K562 (cell line): ENCODE results near the gene FH.
A peak's percentile ranks its signal among the peaks of the same experiment; 100 is the strongest.

Experiments
- CBX5 ChIP-seq: IDR thresholded peaks from 2 replicates; pipeline ENCODE4 v1.6.1; 2014; ENCODE audit warnings: low read depth, borderline replicate concordance
- CHCHD3 ChIP-seq: fragments of 250-450 bp; sonication (Bioruptor Pico); IDR thresholded peaks from 2 replicates; pipeline ENCODE4 v2.1.2; 2022; ENCODE audit warnings: mild to moderate bottlenecking
- CHD2 ChIP-seq: IDR thresholded peaks from 2 replicates; pipeline ENCODE4 v1.6.1; 2011; ENCODE audit warnings: low read depth, low read length
- DPF2 ChIP-seq: fragments of 450-650 bp; IDR thresholded peaks from 2 replicates; pipeline ENCODE4 v1.6.1; 2016
- MXI1 ChIP-seq: IDR thresholded peaks from 2 replicates; pipeline ENCODE4 v1.6.1; 2011; ENCODE audit warnings: low read depth, mild to moderate bottlenecking, improper control_type of control experiment, low read length
- NR2C1 ChIP-seq, 2 experiments: fragments of 450-650 bp; IDR thresholded peaks; 2 replicates each; pipeline ENCODE4 v1.6.1; 2017; ENCODE audit warnings: mild to moderate bottlenecking in 2 of 2, antibody characterized with exemption in 1 of 2, inconsistent platforms in 1 of 2, missing compliant biosample characterization in 1 of 2, missing genetic modification characterization in 1 of 2
- TEAD4 ChIP-seq, 2 experiments: sonication (generic) in 1 of 2; formaldehyde crosslinking in 1 of 2; IDR thresholded peaks; 2 replicates each; pipeline versions ENCODE4 v1.6.1 to v1.8.0; 2012 to 2022; ENCODE audit warnings: borderline replicate concordance in 1 of 2, inconsistent platforms in 1 of 2, low read length in 1 of 2, mild to moderate bottlenecking in 1 of 2, missing genetic modification reagents in 1 of 2
- TF ChIP-seq, protein P1 (sequence below): IDR thresholded peaks from 3 replicates; pipeline ENCODE4 v1.6.1; 2011; ENCODE audit warnings: borderline replicate concordance, mild to moderate bottlenecking; ENCODE audit not compliant: insufficient read length, insufficient read depth
- TF ChIP-seq, protein P2 (sequence below): sonication (generic); formaldehyde crosslinking; IDR thresholded peaks from 2 replicates; pipeline ENCODE4 v1.5.0; 2020; ENCODE audit warnings: missing genetic modification reagents
- TF ChIP-seq, protein P3 (sequence below), 3 experiments: IDR thresholded peaks in 2 of 3; conservative IDR thresholded peaks in 1 of 3; 2 replicates each; pipeline ENCODE4 v1.5.1; 2011 to 2012; ENCODE audit warnings: low read length in 3 of 3, mild to moderate bottlenecking in 3 of 3, control low read depth in 2 of 3, improper control_type of control experiment in 1 of 3, inconsistent platforms in 1 of 3, low read depth in 1 of 3, mixed read lengths in 1 of 3, moderate library complexity in 1 of 3; ENCODE audit not compliant: insufficient read depth in 2 of 3
- TF ChIP-seq, protein P4 (sequence below): fragments of 450-650 bp; IDR thresholded peaks from 2 replicates; pipeline ENCODE4 v1.6.1; 2016; ENCODE audit warnings: mild to moderate bottlenecking, moderate library complexity

DNA sequence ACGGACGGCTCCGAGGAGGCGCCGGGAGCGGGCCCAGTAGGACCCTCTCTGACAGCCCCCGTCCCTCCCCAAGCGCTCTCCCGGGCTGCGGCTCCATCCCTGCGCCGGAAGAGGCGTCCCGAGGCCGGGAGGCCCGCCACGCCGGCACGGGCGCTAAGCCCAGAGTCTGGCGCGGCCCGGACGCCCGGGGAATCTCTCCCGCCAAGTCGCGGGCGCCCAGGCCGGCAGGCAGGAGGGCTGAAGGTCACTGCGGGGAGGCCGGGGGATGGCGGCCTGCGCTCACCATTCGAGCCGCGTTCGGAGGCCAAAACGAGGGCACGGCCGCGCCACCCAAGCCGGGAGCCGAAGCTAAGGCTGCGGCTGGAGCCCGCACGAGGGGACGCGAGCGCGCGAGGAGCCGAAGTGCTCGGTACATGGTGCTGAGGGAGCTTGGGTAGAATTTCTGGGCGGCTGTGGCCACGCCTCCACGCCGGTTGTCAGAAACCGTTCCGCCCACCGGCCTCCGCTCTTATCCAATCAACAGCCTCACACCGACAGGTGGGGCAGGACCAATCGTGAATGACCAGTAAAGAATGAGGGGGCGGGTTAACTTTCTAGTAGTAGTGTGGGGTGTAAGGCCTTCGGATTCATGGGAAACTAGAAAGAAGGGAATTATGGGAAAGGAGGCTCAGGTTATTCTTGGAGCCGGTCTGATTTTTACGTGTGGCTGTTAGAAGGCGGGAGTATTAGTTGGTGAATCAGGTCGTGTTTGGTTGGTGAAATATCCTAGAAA, at the start of gene FH:
- TF ChIP-seq CHCHD3 (CRISPR knock-in tag) (no peak), MXI1 (no peak), NR2C1 (IDR thresholded peaks at IDR 0.05) (no peak), NR2C1 (tag; IDR thresholded peaks at IDR 0.05) (no peak), TEAD4 (IDR thresholded peaks at IDR 0.05; ENCODE audit: low read length) (peak; percentile 56; the same call in 1 of the 2 replicates), TEAD4 (CRISPR knock-in tag; IDR thresholded peaks at IDR 0.05; ENCODE audit: borderline replicate concordance) (no peak), CHD2 (peak; percentile 69; the same call in 1 of the 2 replicates), CBX5 (no peak; the same call in 1 of the 2 replicates), DPF2 (0 out of 2 replicates have a peak, but pooled peaks have one; percentile 58)
- TF ChIP-seq, protein P1, sequence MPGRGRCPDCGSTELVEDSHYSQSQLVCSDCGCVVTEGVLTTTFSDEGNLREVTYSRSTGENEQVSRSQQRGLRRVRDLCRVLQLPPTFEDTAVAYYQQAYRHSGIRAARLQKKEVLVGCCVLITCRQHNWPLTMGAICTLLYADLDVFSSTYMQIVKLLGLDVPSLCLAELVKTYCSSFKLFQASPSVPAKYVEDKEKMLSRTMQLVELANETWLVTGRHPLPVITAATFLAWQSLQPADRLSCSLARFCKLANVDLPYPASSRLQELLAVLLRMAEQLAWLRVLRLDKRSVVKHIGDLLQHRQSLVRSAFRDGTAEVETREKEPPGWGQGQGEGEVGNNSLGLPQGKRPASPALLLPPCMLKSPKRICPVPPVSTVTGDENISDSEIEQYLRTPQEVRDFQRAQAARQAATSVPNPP: no peak
- TF ChIP-seq, protein P2, sequence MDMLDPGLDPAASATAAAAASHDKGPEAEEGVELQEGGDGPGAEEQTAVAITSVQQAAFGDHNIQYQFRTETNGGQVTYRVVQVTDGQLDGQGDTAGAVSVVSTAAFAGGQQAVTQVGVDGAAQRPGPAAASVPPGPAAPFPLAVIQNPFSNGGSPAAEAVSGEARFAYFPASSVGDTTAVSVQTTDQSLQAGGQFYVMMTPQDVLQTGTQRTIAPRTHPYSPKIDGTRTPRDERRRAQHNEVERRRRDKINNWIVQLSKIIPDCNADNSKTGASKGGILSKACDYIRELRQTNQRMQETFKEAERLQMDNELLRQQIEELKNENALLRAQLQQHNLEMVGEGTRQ (CRISPR knock-in tag): no peak
- TF ChIP-seq, protein P3, sequence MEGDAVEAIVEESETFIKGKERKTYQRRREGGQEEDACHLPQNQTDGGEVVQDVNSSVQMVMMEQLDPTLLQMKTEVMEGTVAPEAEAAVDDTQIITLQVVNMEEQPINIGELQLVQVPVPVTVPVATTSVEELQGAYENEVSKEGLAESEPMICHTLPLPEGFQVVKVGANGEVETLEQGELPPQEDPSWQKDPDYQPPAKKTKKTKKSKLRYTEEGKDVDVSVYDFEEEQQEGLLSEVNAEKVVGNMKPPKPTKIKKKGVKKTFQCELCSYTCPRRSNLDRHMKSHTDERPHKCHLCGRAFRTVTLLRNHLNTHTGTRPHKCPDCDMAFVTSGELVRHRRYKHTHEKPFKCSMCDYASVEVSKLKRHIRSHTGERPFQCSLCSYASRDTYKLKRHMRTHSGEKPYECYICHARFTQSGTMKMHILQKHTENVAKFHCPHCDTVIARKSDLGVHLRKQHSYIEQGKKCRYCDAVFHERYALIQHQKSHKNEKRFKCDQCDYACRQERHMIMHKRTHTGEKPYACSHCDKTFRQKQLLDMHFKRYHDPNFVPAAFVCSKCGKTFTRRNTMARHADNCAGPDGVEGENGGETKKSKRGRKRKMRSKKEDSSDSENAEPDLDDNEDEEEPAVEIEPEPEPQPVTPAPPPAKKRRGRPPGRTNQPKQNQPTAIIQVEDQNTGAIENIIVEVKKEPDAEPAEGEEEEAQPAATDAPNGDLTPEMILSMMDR (IDR thresholded peaks at IDR 0.05 in 2 of 3, conservative IDR thresholded peaks at IDR 0.05 in 1 of 3; ENCODE audit: insufficient read depth in 2 of 3, low read depth in 1 of 3, low read length in 3 of 3): no peak
- TF ChIP-seq, protein P4, sequence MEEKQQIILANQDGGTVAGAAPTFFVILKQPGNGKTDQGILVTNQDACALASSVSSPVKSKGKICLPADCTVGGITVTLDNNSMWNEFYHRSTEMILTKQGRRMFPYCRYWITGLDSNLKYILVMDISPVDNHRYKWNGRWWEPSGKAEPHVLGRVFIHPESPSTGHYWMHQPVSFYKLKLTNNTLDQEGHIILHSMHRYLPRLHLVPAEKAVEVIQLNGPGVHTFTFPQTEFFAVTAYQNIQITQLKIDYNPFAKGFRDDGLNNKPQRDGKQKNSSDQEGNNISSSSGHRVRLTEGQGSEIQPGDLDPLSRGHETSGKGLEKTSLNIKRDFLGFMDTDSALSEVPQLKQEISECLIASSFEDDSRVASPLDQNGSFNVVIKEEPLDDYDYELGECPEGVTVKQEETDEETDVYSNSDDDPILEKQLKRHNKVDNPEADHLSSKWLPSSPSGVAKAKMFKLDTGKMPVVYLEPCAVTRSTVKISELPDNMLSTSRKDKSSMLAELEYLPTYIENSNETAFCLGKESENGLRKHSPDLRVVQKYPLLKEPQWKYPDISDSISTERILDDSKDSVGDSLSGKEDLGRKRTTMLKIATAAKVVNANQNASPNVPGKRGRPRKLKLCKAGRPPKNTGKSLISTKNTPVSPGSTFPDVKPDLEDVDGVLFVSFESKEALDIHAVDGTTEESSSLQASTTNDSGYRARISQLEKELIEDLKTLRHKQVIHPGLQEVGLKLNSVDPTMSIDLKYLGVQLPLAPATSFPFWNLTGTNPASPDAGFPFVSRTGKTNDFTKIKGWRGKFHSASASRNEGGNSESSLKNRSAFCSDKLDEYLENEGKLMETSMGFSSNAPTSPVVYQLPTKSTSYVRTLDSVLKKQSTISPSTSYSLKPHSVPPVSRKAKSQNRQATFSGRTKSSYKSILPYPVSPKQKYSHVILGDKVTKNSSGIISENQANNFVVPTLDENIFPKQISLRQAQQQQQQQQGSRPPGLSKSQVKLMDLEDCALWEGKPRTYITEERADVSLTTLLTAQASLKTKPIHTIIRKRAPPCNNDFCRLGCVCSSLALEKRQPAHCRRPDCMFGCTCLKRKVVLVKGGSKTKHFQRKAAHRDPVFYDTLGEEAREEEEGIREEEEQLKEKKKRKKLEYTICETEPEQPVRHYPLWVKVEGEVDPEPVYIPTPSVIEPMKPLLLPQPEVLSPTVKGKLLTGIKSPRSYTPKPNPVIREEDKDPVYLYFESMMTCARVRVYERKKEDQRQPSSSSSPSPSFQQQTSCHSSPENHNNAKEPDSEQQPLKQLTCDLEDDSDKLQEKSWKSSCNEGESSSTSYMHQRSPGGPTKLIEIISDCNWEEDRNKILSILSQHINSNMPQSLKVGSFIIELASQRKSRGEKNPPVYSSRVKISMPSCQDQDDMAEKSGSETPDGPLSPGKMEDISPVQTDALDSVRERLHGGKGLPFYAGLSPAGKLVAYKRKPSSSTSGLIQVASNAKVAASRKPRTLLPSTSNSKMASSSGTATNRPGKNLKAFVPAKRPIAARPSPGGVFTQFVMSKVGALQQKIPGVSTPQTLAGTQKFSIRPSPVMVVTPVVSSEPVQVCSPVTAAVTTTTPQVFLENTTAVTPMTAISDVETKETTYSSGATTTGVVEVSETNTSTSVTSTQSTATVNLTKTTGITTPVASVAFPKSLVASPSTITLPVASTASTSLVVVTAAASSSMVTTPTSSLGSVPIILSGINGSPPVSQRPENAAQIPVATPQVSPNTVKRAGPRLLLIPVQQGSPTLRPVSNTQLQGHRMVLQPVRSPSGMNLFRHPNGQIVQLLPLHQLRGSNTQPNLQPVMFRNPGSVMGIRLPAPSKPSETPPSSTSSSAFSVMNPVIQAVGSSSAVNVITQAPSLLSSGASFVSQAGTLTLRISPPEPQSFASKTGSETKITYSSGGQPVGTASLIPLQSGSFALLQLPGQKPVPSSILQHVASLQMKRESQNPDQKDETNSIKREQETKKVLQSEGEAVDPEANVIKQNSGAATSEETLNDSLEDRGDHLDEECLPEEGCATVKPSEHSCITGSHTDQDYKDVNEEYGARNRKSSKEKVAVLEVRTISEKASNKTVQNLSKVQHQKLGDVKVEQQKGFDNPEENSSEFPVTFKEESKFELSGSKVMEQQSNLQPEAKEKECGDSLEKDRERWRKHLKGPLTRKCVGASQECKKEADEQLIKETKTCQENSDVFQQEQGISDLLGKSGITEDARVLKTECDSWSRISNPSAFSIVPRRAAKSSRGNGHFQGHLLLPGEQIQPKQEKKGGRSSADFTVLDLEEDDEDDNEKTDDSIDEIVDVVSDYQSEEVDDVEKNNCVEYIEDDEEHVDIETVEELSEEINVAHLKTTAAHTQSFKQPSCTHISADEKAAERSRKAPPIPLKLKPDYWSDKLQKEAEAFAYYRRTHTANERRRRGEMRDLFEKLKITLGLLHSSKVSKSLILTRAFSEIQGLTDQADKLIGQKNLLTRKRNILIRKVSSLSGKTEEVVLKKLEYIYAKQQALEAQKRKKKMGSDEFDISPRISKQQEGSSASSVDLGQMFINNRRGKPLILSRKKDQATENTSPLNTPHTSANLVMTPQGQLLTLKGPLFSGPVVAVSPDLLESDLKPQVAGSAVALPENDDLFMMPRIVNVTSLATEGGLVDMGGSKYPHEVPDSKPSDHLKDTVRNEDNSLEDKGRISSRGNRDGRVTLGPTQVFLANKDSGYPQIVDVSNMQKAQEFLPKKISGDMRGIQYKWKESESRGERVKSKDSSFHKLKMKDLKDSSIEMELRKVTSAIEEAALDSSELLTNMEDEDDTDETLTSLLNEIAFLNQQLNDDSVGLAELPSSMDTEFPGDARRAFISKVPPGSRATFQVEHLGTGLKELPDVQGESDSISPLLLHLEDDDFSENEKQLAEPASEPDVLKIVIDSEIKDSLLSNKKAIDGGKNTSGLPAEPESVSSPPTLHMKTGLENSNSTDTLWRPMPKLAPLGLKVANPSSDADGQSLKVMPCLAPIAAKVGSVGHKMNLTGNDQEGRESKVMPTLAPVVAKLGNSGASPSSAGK: peak; percentile 86
